ENCODE data around the gene CLTC.
A peak's percentile ranks its signal among the peaks of the same experiment; 100 is the strongest.

CLTC gene

GRCh38 chr17:59722623-59723022 lies 102.9 kb downstream of the CLTC start:
- DNase-seq (ENCODE audit: low spot score): no peak
- TF ChIP-seq, protein P1, sequence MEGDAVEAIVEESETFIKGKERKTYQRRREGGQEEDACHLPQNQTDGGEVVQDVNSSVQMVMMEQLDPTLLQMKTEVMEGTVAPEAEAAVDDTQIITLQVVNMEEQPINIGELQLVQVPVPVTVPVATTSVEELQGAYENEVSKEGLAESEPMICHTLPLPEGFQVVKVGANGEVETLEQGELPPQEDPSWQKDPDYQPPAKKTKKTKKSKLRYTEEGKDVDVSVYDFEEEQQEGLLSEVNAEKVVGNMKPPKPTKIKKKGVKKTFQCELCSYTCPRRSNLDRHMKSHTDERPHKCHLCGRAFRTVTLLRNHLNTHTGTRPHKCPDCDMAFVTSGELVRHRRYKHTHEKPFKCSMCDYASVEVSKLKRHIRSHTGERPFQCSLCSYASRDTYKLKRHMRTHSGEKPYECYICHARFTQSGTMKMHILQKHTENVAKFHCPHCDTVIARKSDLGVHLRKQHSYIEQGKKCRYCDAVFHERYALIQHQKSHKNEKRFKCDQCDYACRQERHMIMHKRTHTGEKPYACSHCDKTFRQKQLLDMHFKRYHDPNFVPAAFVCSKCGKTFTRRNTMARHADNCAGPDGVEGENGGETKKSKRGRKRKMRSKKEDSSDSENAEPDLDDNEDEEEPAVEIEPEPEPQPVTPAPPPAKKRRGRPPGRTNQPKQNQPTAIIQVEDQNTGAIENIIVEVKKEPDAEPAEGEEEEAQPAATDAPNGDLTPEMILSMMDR (IDR thresholded peaks at IDR 0.05): no peak
- H3K27ac ChIP-seq: no peak overlapping the region
- H3K4me3 ChIP-seq: no peak overlapping the region

GRCh38 chr17:59723041-59723440 lies 103.3 kb downstream of the CLTC start:
- Histone ChIP-seq H3K4me3 (no peak overlapping the region), H3K27ac (no peak overlapping the region)
- TF ChIP-seq, protein P1 (IDR thresholded peaks at IDR 0.05): no peak
- no peak for DNase-seq (ENCODE audit: low spot score)

- Histone ChIP-seq H3K27ac (peak overlapping the region in 1 of 2 donors; percentile 12), H3K4me3 (no peak overlapping the region)
- DNase-seq (ENCODE audit: low spot score): no peak
- TF ChIP-seq, protein P1 (IDR thresholded peaks at IDR 0.05): no peak
Measured at GRCh38 chr17:59723607-59724006, 103.9 kb downstream of the CLTC start.

DNA sequence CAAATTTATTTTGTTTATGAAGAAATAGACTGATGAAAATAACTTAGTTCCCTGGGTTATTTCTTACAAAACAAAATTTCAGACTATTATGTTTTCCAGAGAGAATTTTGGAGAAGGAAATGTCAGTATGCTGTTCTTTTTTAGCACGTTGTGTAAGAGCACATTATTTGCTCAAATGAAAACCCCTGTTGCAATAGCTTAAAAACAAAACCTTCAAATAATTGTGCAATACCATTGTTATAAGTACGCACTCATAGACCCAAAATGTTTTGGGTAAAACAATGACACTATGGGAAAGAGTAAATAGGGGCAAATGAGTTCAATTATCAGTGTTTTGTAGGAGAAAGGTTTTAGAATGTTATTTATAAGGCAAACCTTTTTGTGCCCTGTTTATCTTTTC lies 106.0 kb downstream of the CLTC start:
- Histone ChIP-seq H3K27ac (peak overlapping the region in 1 of 2 donors; percentile 44), H3K4me3 (no peak overlapping the region)
- DNase-seq (ENCODE audit: low spot score): no peak
- TF ChIP-seq, protein P1 (IDR thresholded peaks at IDR 0.05): no peak

DNA sequence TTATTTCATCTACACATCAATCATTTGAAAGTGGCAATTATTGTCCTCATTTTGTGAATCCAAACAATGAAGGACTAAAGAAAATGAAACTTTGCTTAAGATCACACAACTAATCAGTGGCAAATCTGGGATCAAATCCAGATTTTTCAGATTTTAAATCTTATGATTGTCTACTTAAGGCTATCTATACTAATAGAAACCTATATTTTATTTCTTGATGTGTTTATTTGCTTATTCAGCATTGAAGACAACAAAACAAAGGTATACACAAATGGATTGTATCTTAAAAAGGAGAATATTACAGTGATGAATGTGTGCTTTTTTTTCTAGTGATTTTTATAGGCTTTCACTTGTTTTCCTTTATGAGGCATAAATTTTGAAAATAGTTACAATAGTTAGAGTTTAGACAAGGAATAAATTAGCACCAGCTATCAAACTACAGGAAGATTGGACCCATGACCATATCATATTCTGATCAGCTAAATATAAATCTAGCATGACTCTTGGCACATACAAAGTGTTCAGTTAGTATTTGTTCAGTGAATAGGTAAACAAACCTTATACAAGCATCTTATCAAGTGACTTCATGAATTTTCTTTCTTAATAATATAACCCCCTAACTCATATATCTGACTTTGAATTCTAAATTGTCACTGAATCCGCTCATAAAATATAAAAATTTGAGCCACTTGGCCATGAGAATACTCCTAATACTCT lies 108.3 kb downstream of the CLTC start:
- no peak overlapping the region for H3K4me3 ChIP-seq
- H3K27ac ChIP-seq: no peak overlapping the region
- no peak for DNase-seq (ENCODE audit: low spot score)
- TF ChIP-seq, protein P1 (IDR thresholded peaks at IDR 0.05): no peak

DNA sequence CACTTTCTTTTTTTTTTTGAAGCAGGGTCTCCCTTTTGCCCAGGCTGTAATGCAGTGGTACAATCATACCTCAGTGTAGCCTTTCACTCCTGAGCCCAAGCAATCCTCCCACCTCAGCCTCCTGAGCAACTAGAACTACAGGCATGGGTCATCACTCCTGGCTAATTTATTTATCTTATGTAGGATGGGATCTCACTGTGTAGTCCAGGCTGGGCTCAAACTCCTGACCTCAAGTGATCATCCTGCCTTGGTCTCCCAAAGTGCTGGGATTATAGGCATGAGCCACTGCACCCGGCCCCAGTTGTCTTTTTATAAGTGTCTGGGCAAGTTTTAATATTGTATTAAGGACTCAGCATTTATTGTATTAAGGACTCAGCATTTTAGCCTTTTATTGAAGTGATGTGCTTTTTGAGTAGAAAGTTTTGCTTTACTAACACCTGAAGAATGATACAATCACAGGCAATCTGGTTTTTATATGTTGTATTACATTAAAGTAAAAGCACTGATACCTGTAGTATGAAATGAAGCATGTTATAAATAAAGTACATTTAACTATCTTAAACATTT lies 110.7 kb downstream of the CLTC start:
- Histone ChIP-seq H3K4me3 (no peak overlapping the region), H3K27ac (no peak overlapping the region)

More for the DNA sequence above, 110.7 kb downstream of the CLTC start:
- TF ChIP-seq, protein P1 (IDR thresholded peaks at IDR 0.05): no peak
- DNase-seq (ENCODE audit: low spot score): no peak

Measured in coronary artery (tissue), 2 donors.